ENCODE measurements around the gene CABCOCO1. TPM values are rescaled to one million over a fixed set of nuclear protein-coding genes. Genes with fewer than 3 reads are reported as not detected.

CABCOCO1 gene
- total and polyA plus RNA-seq, 9 of the 15 experiments (the other 6 are each of a cell fraction or from before 2014, with no cell fraction given): 0.04 TPM; not detected in 8

DNA sequence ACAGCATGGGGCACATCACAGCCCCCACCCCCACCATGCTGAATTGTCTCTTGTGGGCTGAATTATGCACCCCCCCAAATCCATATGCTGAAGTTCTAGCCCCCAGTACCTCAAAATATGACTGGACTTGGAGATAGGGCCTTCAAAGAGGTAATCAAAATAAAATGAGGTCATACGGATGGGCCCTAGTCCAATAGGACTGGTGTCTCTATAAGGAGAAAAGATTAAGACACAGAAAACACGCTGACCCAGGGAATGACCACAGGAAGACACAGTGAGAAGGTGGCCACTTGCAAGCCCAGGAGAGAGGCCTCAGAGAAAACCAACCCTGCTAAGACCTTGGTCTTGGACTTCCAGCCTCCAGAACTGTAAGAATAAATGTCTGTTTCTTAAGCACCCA lies 132.4 kb downstream of the CABCOCO1 start:
- Histone ChIP-seq H3K9me3 (replicated peaks; ENCODE audit: control insufficient read depth, insufficient read depth, low read depth, low read length) (no peaks in the 10 kb centered on the region), H3K4me3 (no peak overlapping the region), H3K9me1 (ENCODE audit: control insufficient read depth, insufficient read depth, low read length) (no peaks in the 10 kb centered on the region), H3K36me3 (ENCODE audit: control insufficient read depth, insufficient read depth, low read length) (no peaks in the 10 kb centered on the region), H3K27me3 (ENCODE audit: control insufficient read depth in 2 of 2, insufficient read depth in 2 of 2, low read length in 2 of 2) (no peaks in the 10 kb centered on the region; a peak in 1 of 5 replicates), H3K79me2 (ENCODE audit: control insufficient read depth, insufficient read depth, low read length) (no peaks in the 10 kb centered on the region), H2AFZ (ENCODE audit: low read depth, low read length) (peak overlapping the region; percentile 92), H3K4me2 (ENCODE audit: insufficient read depth, low read length) (peak overlapping the region; percentile 54), H3K9ac (ENCODE audit: insufficient read depth in 1 of 2, low read depth in 2 of 2, low read length in 2 of 2) (peak overlapping the region; percentile 22 to 23; a peak in 2 of 4 replicates), H3K4me1 (replicated peaks in 1 of 2; ENCODE audit: control insufficient read depth in 2 of 2, insufficient read depth in 2 of 2, low read length in 2 of 2) (peaks cover 0 to 21% of the 10 kb centered on the region in 2 experiments; a peak in 4 of 5 replicates), H3K27ac (ENCODE audit: extremely low read depth, low read depth, low read length) (peak overlapping the region; percentile 45; the same call in 2 of the 3 replicates), H4K20me1 (replicated peaks; ENCODE audit: control insufficient read depth, insufficient read depth, low read length) (no peaks in the 10 kb centered on the region)
- intact Hi-C loops (cut with micrococcal nuclease) (no loop called here), in situ Hi-C loops (cut with MboI) (no loop called here)
- BruUV-seq (replicated peaks): no TSS peak
- DNase-seq (ENCODE audit: extremely low read depth in 1 of 4, low spot score in 3 of 4): no peak
- POLR2A ChIA-PET: interaction anchor here (1.2 kb wide), 1 partner anchor 29 kb away, joined by 5 read pairs; no protein-coding TSS in a partner anchor
- TF ChIP-seq DPF2 (IDR thresholded peaks at IDR 0.05) (0 out of 2 replicates have a peak, but pooled peaks have one; percentile 16), PPARD (CRISPR knock-in tag; IDR thresholded peaks at IDR 0.05) (no peak), TAF1 (IDR thresholded peaks at IDR 0.05; ENCODE audit: control insufficient read depth, extremely low read depth, insufficient read depth, low read length, severe bottlenecking) (no peak), HMG20B (CRISPR knock-in tag; IDR thresholded peaks at IDR 0.05) (no peak), DIDO1 (tag; IDR thresholded peaks at IDR 0.05; ENCODE audit: low read depth) (no peak), CBFB (CRISPR knock-in tag; IDR thresholded peaks at IDR 0.05) (0 out of 2 replicates have a peak, but pooled peaks have one; percentile 62), ETV1 (tag; conservative IDR thresholded peaks at IDR 0.05; ENCODE audit: low read depth) (0 out of 2 replicates have a peak, but pooled peaks have one; percentile 24), JUND (IDR thresholded peaks at IDR 0.05; ENCODE audit: borderline replicate concordance, low read depth, low read length) (no peak; the same call in 1 of the 2 replicates), JUND (tag; IDR thresholded peaks at IDR 0.05; ENCODE audit: borderline replicate concordance, low read depth, low read length) (peak; percentile 41; the same call in 1 of the 3 replicates), MIER1 (IDR thresholded peaks at IDR 0.05; ENCODE audit: low read depth) (0 out of 2 replicates have a peak, but pooled peaks have one; percentile 14), FOSL1 (tag; conservative IDR thresholded peaks at IDR 0.05) (0 out of 2 replicates have a peak, but pooled peaks have one; percentile 26), RFX7 (CRISPR knock-in tag; IDR thresholded peaks at IDR 0.05) (no peak), ATF7 (IDR thresholded peaks at IDR 0.05) (peak; percentile 56), L3MBTL2 (IDR thresholded peaks at IDR 0.05) (0 out of 2 replicates have a peak, but pooled peaks have one; percentile 13), OTX1 (CRISPR knock-in tag; IDR thresholded peaks at IDR 0.05) (no peak)
- TF ChIP-seq, protein P1, sequence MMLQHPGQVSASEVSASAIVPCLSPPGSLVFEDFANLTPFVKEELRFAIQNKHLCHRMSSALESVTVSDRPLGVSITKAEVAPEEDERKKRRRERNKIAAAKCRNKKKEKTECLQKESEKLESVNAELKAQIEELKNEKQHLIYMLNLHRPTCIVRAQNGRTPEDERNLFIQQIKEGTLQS (IDR thresholded peaks at IDR 0.05): 0 out of 2 replicates have a peak, but pooled peaks have one; percentile 25
- TF ChIP-seq, protein P1 (CRISPR knock-in tag; conservative IDR thresholded peaks at IDR 0.05): no peak
- TF ChIP-seq, protein P2, sequence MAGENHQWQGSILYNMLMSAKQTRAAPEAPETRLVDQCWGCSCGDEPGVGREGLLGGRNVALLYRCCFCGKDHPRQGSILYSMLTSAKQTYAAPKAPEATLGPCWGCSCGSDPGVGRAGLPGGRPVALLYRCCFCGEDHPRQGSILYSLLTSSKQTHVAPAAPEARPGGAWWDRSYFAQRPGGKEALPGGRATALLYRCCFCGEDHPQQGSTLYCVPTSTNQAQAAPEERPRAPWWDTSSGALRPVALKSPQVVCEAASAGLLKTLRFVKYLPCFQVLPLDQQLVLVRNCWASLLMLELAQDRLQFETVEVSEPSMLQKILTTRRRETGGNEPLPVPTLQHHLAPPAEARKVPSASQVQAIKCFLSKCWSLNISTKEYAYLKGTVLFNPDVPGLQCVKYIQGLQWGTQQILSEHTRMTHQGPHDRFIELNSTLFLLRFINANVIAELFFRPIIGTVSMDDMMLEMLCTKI (IDR thresholded peaks at IDR 0.05; ENCODE audit: partially characterized antibody): no peak
- TF ChIP-seq, protein P3, sequence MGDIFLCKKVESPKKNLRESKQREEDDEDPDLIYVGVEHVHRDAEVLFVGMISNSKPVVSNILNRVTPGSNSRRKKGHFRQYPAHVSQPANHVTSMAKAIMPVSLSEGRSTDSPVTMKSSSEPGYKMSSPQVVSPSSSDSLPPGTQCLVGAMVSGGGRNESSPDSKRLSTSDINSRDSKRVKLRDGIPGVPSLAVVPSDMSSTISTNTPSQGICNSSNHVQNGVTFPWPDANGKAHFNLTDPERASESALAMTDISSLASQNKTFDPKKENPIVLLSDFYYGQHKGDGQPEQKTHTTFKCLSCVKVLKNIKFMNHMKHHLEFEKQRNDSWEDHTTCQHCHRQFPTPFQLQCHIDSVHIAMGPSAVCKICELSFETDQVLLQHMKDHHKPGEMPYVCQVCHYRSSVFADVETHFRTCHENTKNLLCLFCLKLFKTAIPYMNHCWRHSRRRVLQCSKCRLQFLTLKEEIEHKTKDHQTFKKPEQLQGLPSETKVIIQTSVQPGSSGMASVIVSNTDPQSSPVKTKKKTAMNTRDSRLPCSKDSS (IDR thresholded peaks at IDR 0.05; ENCODE audit: low read depth, partially characterized antibody): no peak
- CTCF ChIA-PET (ENCODE audit: low intra/inter-chr PET ratio): interaction anchor here (1.0 kb wide), 1 partner anchor 44 kb away, joined by 3 read pairs; no protein-coding TSS in a partner anchor
- peak; percentile 15 for FAIRE-seq
- ATAC-seq: peak; percentile 75
- WGBS (ENCODE audit: insufficient coverage, low coverage, missing lambda C conversion rate): 9% methylated on average over 2 of the region's 2 CpGs

Measured in K562 (cell line).